Smooth muscle cell (in vitro differentiated cells): ENCODE measurements around the gene SSBP3. TPM values are rescaled to one million over a fixed set of nuclear protein-coding genes. Genes with fewer than 3 reads are reported as not detected.

Experiments used
- DNase-seq: peaks from one replicate; lab custom pipeline; 2025; ENCODE audit not compliant: unreplicated experiment; lab: John Stamatoyannopoulos, UW
- H2AFZ ChIP-seq: fragments of 200-600 bp; sonication (generic); 2 replicates; pipeline ENCODE4 v1.6.0; 2016; ENCODE audit warnings: antibody characterized with exemption, low read depth, mild to moderate bottlenecking
- H3F3A ChIP-seq: fragments of 200-600 bp; sonication (generic); 2 replicates; pipeline ENCODE4 v1.6.0; 2017; ENCODE audit warnings: antibody characterized with exemption, low read depth
- H3K27ac ChIP-seq: fragments of 200-600 bp; sonication (generic); 2 replicates; pipeline ENCODE4 v1.5.1; 2016; ENCODE audit warnings: low read depth, mild to moderate bottlenecking
- H3K27me3 ChIP-seq: fragments of 200-600 bp; sonication (generic); 2 replicates; pipeline ENCODE4 v1.6.1; 2016; ENCODE audit warnings: low read depth, mild to moderate bottlenecking
- H3K36me3 ChIP-seq: fragments of 200-600 bp; sonication (generic); 2 replicates; pipeline ENCODE4 v1.5.1; 2016; ENCODE audit warnings: low read depth
- H3K4me1 ChIP-seq: fragments of 200-600 bp; sonication (generic); 2 replicates; pipeline ENCODE4 v1.5.1; 2016; ENCODE audit warnings: low read depth
- H3K4me2 ChIP-seq: fragments of 200-600 bp; sonication (generic); 2 replicates; pipeline ENCODE4 v1.6.0; 2016; ENCODE audit warnings: mild to moderate bottlenecking
- H3K4me3 ChIP-seq: fragments of 200-600 bp; sonication (generic); 2 replicates; pipeline ENCODE4 v1.5.1; 2016; ENCODE audit warnings: mild to moderate bottlenecking
- H3K79me2 ChIP-seq: fragments of 200-600 bp; sonication (generic); 2 replicates; pipeline ENCODE4 v1.6.0; 2016; ENCODE audit warnings: low read depth, mild to moderate bottlenecking
- H3K9ac ChIP-seq: fragments of 200-600 bp; sonication (generic); 2 replicates; pipeline ENCODE4 v1.6.0; 2016; ENCODE audit warnings: low read depth
- H3K9me3 ChIP-seq: fragments of 200-600 bp; sonication (generic); replicated peaks from 2 replicates; pipeline ENCODE4 v1.5.1; 2016; ENCODE audit warnings: low read depth
- H4K20me1 ChIP-seq: fragments of 200-600 bp; sonication (generic); 2 replicates; pipeline ENCODE4 v1.6.0; 2016; ENCODE audit warnings: low read depth
- WGBS: methylation state at CpG from one replicate; pipeline ENCODE4 v1.1.7; 2016; ENCODE audit warnings: low lambda C conversion rate; 5-methylcytosine and 5-hydroxymethylcytosine counted together
- polyA plus RNA-seq: library from polyadenylated mRNA; unstranded; fragments of >200 nt; fragmentation: Nextera tagmentation; extraction: Ambion mirVana; gene quantifications from 2 replicates; pipeline ENCODE4 v1.2.1, GENCODE V29; 2016
- total RNA-seq: library from RNA; depleted of rRNA; stranded (reverse); fragments of >200 nt; gene quantifications from 2 replicates; pipeline ENCODE4 v1.2.3, GENCODE V29; 2014
- TF ChIP-seq, protein P1 (sequence below): fragments of 200-600 bp; sonication (generic); IDR thresholded peaks from 2 replicates; pipeline ENCODE4 v1.5.1; 2017; ENCODE audit warnings: borderline replicate concordance, mild to moderate bottlenecking, antibody characterized with exemption; ENCODE audit not compliant: insufficient read depth, poor library complexity, severe bottlenecking

The SSBP3 gene
- total and polyA plus RNA-seq, 2 experiments from 2014 or later: 26.5 to 30.1 TPM

DNA sequence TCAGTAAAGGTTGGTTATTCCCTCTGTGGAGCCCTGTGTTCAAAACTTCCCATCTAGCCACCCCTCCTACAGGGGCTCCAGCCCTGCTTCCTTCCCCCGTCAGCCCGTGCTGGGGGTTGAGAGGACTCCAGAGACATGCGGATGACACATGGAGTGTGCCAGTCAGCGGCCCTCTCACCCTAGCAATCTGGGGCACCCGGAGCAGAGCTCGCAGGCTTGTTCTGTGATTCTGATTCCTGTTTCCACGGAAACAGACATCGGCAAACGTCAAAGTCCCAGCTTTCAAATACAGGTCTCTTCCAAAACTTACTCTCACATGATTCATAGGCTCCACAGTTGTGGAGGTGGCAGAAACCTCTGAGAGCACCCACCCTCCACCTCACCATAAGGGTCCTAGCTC, 9.8 kb upstream of the SSBP3 start:
- Histone ChIP-seq H3K4me3 (no peak overlapping the region), H3K27me3 (no peaks in the 10 kb centered on the region), H3K27ac (no peak overlapping the region), H3F3A (no peaks in the 10 kb centered on the region), H3K9me3 (no peaks in the 10 kb centered on the region), H3K9ac (no peak overlapping the region), H4K20me1 (no peaks in the 10 kb centered on the region), H3K36me3 (no peaks in the 10 kb centered on the region), H2AFZ (no peak overlapping the region), H3K79me2 (no peaks in the 10 kb centered on the region), H3K4me2 (no peak overlapping the region), H3K4me1 (no peaks in the 10 kb centered on the region)
- no peak for DNase-seq
- 79% methylated on average over 9 of the region's 9 CpGs for WGBS
- TF ChIP-seq, protein P1, sequence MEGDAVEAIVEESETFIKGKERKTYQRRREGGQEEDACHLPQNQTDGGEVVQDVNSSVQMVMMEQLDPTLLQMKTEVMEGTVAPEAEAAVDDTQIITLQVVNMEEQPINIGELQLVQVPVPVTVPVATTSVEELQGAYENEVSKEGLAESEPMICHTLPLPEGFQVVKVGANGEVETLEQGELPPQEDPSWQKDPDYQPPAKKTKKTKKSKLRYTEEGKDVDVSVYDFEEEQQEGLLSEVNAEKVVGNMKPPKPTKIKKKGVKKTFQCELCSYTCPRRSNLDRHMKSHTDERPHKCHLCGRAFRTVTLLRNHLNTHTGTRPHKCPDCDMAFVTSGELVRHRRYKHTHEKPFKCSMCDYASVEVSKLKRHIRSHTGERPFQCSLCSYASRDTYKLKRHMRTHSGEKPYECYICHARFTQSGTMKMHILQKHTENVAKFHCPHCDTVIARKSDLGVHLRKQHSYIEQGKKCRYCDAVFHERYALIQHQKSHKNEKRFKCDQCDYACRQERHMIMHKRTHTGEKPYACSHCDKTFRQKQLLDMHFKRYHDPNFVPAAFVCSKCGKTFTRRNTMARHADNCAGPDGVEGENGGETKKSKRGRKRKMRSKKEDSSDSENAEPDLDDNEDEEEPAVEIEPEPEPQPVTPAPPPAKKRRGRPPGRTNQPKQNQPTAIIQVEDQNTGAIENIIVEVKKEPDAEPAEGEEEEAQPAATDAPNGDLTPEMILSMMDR: no peak

DNA sequence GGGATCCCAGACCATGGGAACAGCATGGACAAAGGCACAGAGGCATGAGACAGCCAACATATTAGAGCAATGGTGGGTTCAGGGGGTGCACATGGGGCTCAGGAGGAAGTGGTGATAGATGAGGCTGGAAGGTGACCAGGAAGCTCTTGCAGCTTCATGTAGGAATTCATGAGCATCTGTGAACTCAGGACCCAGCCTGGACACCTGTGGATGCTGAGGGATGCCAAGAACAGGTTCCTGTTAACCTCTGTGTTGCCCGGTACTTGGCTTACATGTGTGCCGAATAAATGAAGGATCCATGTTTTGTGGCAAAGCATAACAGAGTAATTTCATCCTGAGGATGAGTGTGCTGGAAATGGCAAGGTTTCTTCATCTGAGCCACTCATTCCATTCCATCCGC, 9.3 kb upstream of the SSBP3 start:
- Histone ChIP-seq H3K9me3 (no peaks in the 10 kb centered on the region), H3K4me1 (no peaks in the 10 kb centered on the region), H3K79me2 (no peaks in the 10 kb centered on the region), H2AFZ (no peak overlapping the region), H3K36me3 (no peaks in the 10 kb centered on the region), H3K4me3 (no peak overlapping the region), H4K20me1 (no peaks in the 10 kb centered on the region), H3K4me2 (no peak overlapping the region), H3K27ac (no peak overlapping the region), H3K27me3 (no peaks in the 10 kb centered on the region), H3K9ac (no peak overlapping the region), H3F3A (no peaks in the 10 kb centered on the region)
- 100% methylated on average over 3 of the region's 3 CpGs for WGBS
- DNase-seq: no peak
- TF ChIP-seq, protein P1: no peak

- H3K4me3 ChIP-seq: no peak overlapping the region
- no peak for DNase-seq
- TF ChIP-seq, protein P1: no peak
- no peak overlapping the region for H3K9ac ChIP-seq
- no peaks in the 10 kb centered on the region for H3K9me3 ChIP-seq
- H3K27me3 ChIP-seq: no peaks in the 10 kb centered on the region
- peaks cover 1% of the 10 kb centered on the region for H3K4me1 ChIP-seq
- H2AFZ ChIP-seq: no peak overlapping the region
- no peak overlapping the region for H3K4me2 ChIP-seq
- WGBS: 96% methylated on average over 4 of the region's 4 CpGs
- H3K79me2 ChIP-seq: no peaks in the 10 kb centered on the region
- no peaks in the 10 kb centered on the region for H4K20me1 ChIP-seq
- H3K36me3 ChIP-seq: no peaks in the 10 kb centered on the region
- H3K27ac ChIP-seq: no peak overlapping the region
- peaks cover 5% of the 10 kb centered on the region for H3F3A ChIP-seq
Observed at GRCh38 chr1:54413732-54414131, 7.5 kb upstream of the SSBP3 start.

DNA sequence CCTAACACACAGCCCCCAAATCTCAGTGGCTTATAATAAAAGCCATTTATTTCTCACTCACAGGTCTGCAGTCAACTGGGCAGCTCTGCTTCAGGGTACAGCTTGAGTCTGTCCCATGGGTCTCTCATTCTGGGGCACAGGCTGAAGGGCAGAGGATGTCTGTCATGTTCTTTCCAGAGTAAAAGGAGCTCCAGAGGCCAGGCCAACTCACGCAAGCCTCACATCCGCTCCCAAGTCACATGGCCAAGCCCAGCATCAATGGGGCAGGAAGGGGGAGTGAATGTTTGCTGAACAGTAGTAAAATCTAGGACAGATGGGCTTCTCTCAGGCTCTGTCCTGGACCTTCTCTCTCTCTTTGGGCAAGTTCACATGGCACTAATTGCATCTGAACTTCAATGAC, 7.1 kb upstream of the SSBP3 start:
- Histone ChIP-seq H3K4me1 (peaks cover 5% of the 10 kb centered on the region), H3K9ac (no peak overlapping the region), H3K79me2 (no peaks in the 10 kb centered on the region), H3K36me3 (no peaks in the 10 kb centered on the region), H3K9me3 (no peaks in the 10 kb centered on the region), H3K27ac (no peak overlapping the region), H3K4me3 (no peak overlapping the region), H4K20me1 (no peaks in the 10 kb centered on the region), H3K4me2 (no peak overlapping the region), H3F3A (peaks cover 5% of the 10 kb centered on the region), H2AFZ (no peak overlapping the region), H3K27me3 (no peaks in the 10 kb centered on the region)
- DNase-seq: no peak
- WGBS: 45% methylated on average over 2 of the region's 2 CpGs
- TF ChIP-seq, protein P1: no peak
